Kidney (tissue), 14 donors: ENCODE measurements around the gene TARBP1. TPM values are rescaled to one million over a fixed set of nuclear protein-coding genes. Genes with fewer than 3 reads are reported as not detected.

Source experiments
- DNase-seq, 5 donors: peaks; one replicate each; pipeline ENCODE4 v3.0.0-alpha.2; 2013 to 2020
- FAIRE-seq: peaks from 2 replicates; lab custom pipeline; 2012; peaks lifted over from hg19 to GRCh38; lab: Jason Lieb, UNC
- H3K27ac ChIP-seq, 2 donors: one replicate each; pipeline ENCODE4 v1.7.0; 2013; ENCODE audit warnings: low read depth in 2 of 2, low read length in 2 of 2, inconsistent platforms in 1 of 2
- H3K27me3 ChIP-seq: one replicate; pipeline ENCODE4 v1.7.1; 2013; ENCODE audit warnings: low read length, inconsistent platforms; ENCODE audit not compliant: control insufficient read depth, insufficient read depth
- H3K36me3 ChIP-seq, 3 donors: one replicate each; pipeline versions ENCODE4 v1.7.0 to v1.7.1; 2013; ENCODE audit warnings: low read length in 3 of 3, control low read depth in 1 of 3, inconsistent platforms in 1 of 3; ENCODE audit not compliant: insufficient read depth in 3 of 3, control insufficient read depth in 2 of 3
- H3K4me1 ChIP-seq, 3 donors: one replicate each; pipeline versions ENCODE4 v1.7.0 to v1.7.1; 2013; ENCODE audit warnings: low read length in 3 of 3, inconsistent platforms in 1 of 3, low read depth in 1 of 3; ENCODE audit not compliant: control insufficient read depth in 2 of 3, insufficient read depth in 2 of 3
- H3K4me3 ChIP-seq, 3 donors: one replicate each; pipeline versions ENCODE4 v1.7.0 to v1.8.1; 2013; ENCODE audit warnings: low read length in 3 of 3, control low read depth in 1 of 3, inconsistent platforms in 1 of 3
- H3K9ac ChIP-seq, 3 donors: one replicate each; pipeline versions ENCODE4 v1.7.0 to v1.7.1; 2013; ENCODE audit warnings: low read length in 3 of 3, control low read depth in 1 of 3, inconsistent platforms in 1 of 3
- H3K9me3 ChIP-seq, 3 donors: one replicate each; pipeline versions ENCODE4 v1.7.0 to v1.7.1; 2013; ENCODE audit warnings: low read length in 3 of 3, control low read depth in 1 of 3, inconsistent platforms in 1 of 3; ENCODE audit not compliant: control insufficient read depth in 2 of 3, insufficient read depth in 1 of 3
- CTCF ChIP-seq: IDR thresholded peaks from 3 replicates; pipeline ENCODE4 v1.5.1; 2012; ENCODE audit warnings: mild to moderate bottlenecking, moderate library complexity, borderline replicate concordance; ENCODE audit not compliant: insufficient read depth; ENCODE audit errors: extremely low read depth
- intact Hi-C: fragments of 100-400 bp; cut with DNase I; formaldehyde crosslinking; loops from one replicate; pipeline ENCODE4 v1.11.1; 2022
- polyA plus RNA-seq: library from polyadenylated mRNA; stranded (reverse); fragments of 350-450 nt; fragmentation: Illumina TruSeq; extraction: RNeasy Lipid Tissue Mini Kit (QIAGEN cat#74804); gene quantifications from one replicate; pipeline ENCODE4 v1.2.3, GENCODE V29; 2014; ENCODE audit warnings: low read depth, low replicate concordance; ENCODE audit not compliant: insufficient read depth
- total RNA-seq: library from RNA; stranded (reverse); fragmentation: NEBNext Ultra II Directional; extraction: Animal tissue kit (Norgen Biotek cat#: 25700); gene quantifications from one replicate; pipeline ENCODE4 v1.2.1, GENCODE V29; 2021
- donor health status: control.
- donor health status: control.
- donor health status: control.
- donor health status: control.
- donor health status: control.
- donor health status: DM: yes; HTN: yes; CAD: no.
- donor health status: Normal renal cell carcinoma (clear cell type).

TARBP1 gene
- total and polyA plus RNA-seq, 2 donors from 2014 or later, result 14.3 to 26.2 TPM

GRCh38 chr1:234503193-234504050 lies 24.4 kb upstream of the TARBP1 start:
- Histone ChIP-seq H3K36me3 (no peaks in the 10 kb centered on the region), H3K4me3 (no peak overlapping the region), H3K4me1 (peaks cover 0 to 18% (median 14%) of the 10 kb centered on the region in 3 donors), H3K9me3 (no peaks in the 10 kb centered on the region), H3K27me3 (no peaks in the 10 kb centered on the region), H3K27ac (peak overlapping the region in 1 of 2 donors; percentile 16), H3K9ac (no peak overlapping the region)
- TF ChIP-seq CTCF, result no peak
- intact Hi-C loops, result no loop called here
- FAIRE-seq (no peak), DNase-seq (no peak)

GRCh38 chr1:234502785-234503184 lies 23.8 kb upstream of the TARBP1 start:
- no peaks in the 10 kb centered on the region for H3K27me3 ChIP-seq
- H3K4me3 ChIP-seq, result no peak overlapping the region
- H3K4me1 ChIP-seq, result peaks cover 0 to 18% (median 14%) of the 10 kb centered on the region in 3 donors
- no peaks in the 10 kb centered on the region for H3K9me3 ChIP-seq
- no peak overlapping the region for H3K9ac ChIP-seq
- FAIRE-seq (no peak), DNase-seq (no peak)
- H3K36me3 ChIP-seq, result no peaks in the 10 kb centered on the region
- intact Hi-C loops, result no loop called here
- H3K27ac ChIP-seq, result peak overlapping the region in 1 of 2 donors; percentile 16
- no peak for TF ChIP-seq CTCF

- H3K4me1 ChIP-seq, result peaks cover 0 to 18% (median 14%) of the 10 kb centered on the region in 3 donors
- no peaks in the 10 kb centered on the region for H3K36me3 ChIP-seq
- H3K4me3 ChIP-seq, result peak overlapping the region in 1 of 3 donors; percentile 52
- FAIRE-seq (no peak), DNase-seq (peak in 1 of 5 donors; percentile 45)
- peak overlapping the region in 1 of 3 donors; percentile 72 for H3K9ac ChIP-seq
- no peak for TF ChIP-seq CTCF
- H3K27me3 ChIP-seq, result no peaks in the 10 kb centered on the region
- H3K9me3 ChIP-seq, result no peaks in the 10 kb centered on the region
- intact Hi-C loops, result no loop called here
- peak overlapping the region; percentile 90 to 94 for H3K27ac ChIP-seq
These were observed 21.3 kb upstream of the TARBP1 start for GRCh38 chr1:234500269-234500668.
